Measurements from ENCODE around the gene NAP1L4. TPM values are rescaled to one million over a fixed set of nuclear protein-coding genes. Genes with fewer than 3 reads are reported as not detected.

Gene NAP1L4
- total and polyA plus RNA-seq, 2 donors, result 133 to 157 TPM

- Histone ChIP-seq H3K9me3 (ENCODE audit: control insufficient read depth in 2 of 2, insufficient read depth in 1 of 2, low read length in 1 of 2) (peaks cover 2 to 15% of the 10 kb centered on the region in 2 donors), H3K4me1 (ENCODE audit: control insufficient read depth in 2 of 2, insufficient read depth in 2 of 2, low read length in 2 of 2) (peaks cover 2 to 13% of the 10 kb centered on the region in 2 donors), H3K36me3 (ENCODE audit: control insufficient read depth in 2 of 2, insufficient read depth in 2 of 2, low read length in 1 of 2) (no peaks in the 10 kb centered on the region), H3K27ac (ENCODE audit: low read depth in 1 of 2, low read length in 1 of 2) (no peak overlapping the region), H3K27me3 (ENCODE audit: control insufficient read depth in 2 of 2, insufficient read depth in 1 of 2, low read length in 1 of 2) (peaks cover 51 to 71% of the 10 kb centered on the region in 2 donors), H3K4me3 (ENCODE audit: low read length in 2 of 2) (no peak overlapping the region)
- WGBS, result 92% methylated on average over 4 of the region's 4 CpGs
- DNase-seq (ENCODE audit: low read depth in 6 of 9, low spot score in 9 of 9), result no peak
These were observed 60.7 kb downstream of the NAP1L4 start for GRCh38 chr11:2931420-2931746.

GRCh38 chr11:2930704-2931419, 61.3 kb downstream of the NAP1L4 start:
- Histone ChIP-seq H3K27ac (ENCODE audit: low read depth in 1 of 2, low read length in 1 of 2) (no peak overlapping the region), H3K36me3 (ENCODE audit: control insufficient read depth in 2 of 2, insufficient read depth in 2 of 2, low read length in 1 of 2) (no peaks in the 10 kb centered on the region), H3K4me3 (ENCODE audit: low read length in 2 of 2) (no peak overlapping the region), H3K9me3 (ENCODE audit: control insufficient read depth in 2 of 2, insufficient read depth in 1 of 2, low read length in 1 of 2) (peaks cover 2 to 15% of the 10 kb centered on the region in 2 donors), H3K4me1 (ENCODE audit: control insufficient read depth in 2 of 2, insufficient read depth in 2 of 2, low read length in 2 of 2) (peaks cover 2 to 13% of the 10 kb centered on the region in 2 donors), H3K27me3 (ENCODE audit: control insufficient read depth in 2 of 2, insufficient read depth in 1 of 2, low read length in 1 of 2) (peaks cover 53 to 74% of the 10 kb centered on the region in 2 donors)
- 58% methylated on average over 21 of the region's 21 CpGs for WGBS
- DNase-seq (ENCODE audit: low read depth in 6 of 9, low spot score in 9 of 9), result no peak

DNA sequence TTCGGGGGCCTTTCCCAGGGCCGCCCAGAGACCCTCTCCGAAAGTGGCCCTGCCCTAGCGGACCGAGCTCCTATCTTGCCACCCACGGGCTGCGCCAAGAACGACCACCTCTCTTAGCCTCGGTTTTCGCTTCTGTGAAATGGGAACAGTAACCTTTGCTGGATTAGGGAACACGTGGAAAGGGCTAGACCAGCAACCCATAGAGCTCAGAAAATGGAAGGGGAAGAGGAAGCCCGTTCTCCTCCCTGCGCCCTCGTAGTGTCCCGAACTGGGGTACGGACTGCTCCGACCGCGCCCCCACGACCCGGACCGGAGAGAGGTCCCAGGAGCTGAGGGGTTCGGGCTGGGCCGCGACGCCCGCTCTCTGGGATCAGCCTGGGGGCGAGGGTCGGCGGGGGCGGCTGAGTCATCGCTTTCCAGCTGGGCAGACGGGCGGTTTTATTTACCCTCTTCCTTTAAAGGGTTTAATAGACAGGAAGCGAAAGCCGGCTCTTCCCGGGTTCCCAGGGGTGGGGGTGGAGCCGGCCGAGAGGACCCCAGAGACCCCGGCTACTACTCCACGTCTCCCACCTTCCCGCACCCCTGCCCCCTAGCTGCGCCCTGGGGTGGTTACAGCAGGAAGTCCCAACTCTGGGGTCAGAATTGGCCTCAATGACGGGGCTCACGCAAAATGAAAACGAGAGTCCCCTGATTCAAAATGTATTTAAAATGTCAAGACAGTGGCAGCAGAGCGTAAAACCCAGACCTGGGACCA, 62.0 kb downstream of the NAP1L4 start:
- no peak for DNase-seq (ENCODE audit: low read depth in 6 of 9, low spot score in 9 of 9)
- Histone ChIP-seq H3K36me3 (ENCODE audit: control insufficient read depth in 2 of 2, insufficient read depth in 2 of 2, low read length in 1 of 2) (no peaks in the 10 kb centered on the region), H3K4me3 (ENCODE audit: low read length in 2 of 2) (peak overlapping the region in 1 of 2 donors; percentile 37), H3K27me3 (ENCODE audit: control insufficient read depth in 2 of 2, insufficient read depth in 1 of 2, low read length in 1 of 2) (peaks cover 53 to 76% of the 10 kb centered on the region in 2 donors), H3K27ac (ENCODE audit: low read depth in 1 of 2, low read length in 1 of 2) (no peak overlapping the region), H3K4me1 (ENCODE audit: control insufficient read depth in 2 of 2, insufficient read depth in 2 of 2, low read length in 2 of 2) (peaks cover 2 to 13% of the 10 kb centered on the region in 2 donors), H3K9me3 (ENCODE audit: control insufficient read depth in 2 of 2, insufficient read depth in 1 of 2, low read length in 1 of 2) (peaks cover 2 to 15% of the 10 kb centered on the region in 2 donors)
- 8% methylated on average over 47 of the region's 47 CpGs for WGBS

DNA sequence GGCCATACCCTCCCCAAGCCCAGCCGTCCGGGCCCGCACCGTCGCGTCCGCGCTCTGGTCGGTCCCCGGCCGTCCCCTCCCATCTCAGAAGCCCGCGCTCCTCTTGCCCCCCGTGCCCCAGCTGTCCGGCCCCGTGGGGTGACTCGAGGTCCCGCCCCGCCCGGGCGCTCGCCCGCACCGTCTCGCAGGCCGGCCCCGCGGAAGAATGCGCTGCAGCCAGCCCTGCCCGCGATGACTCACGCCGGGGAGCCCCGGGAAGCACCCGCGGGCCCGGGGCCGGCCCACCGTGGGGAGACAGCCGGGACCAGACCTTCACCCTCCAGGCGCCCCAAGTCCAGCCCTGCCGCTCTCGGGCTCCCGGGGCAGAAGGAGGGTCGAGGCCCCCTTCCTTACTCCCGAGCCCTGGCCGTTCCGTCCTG, 62.6 kb downstream of the NAP1L4 start:
- peaks cover 2 to 13% of the 10 kb centered on the region in 2 donors for H3K4me1 ChIP-seq (ENCODE audit: control insufficient read depth in 2 of 2, insufficient read depth in 2 of 2, low read length in 2 of 2)
- DNase-seq (ENCODE audit: low read depth in 6 of 9, low spot score in 9 of 9), result no peak
- peak overlapping the region in 1 of 2 donors; percentile 37 for H3K4me3 ChIP-seq (ENCODE audit: low read length in 2 of 2)
- WGBS, result 3% methylated on average over 48 of the region's 48 CpGs
- peaks cover 2 to 15% of the 10 kb centered on the region in 2 donors for H3K9me3 ChIP-seq (ENCODE audit: control insufficient read depth in 2 of 2, insufficient read depth in 1 of 2, low read length in 1 of 2)
- no peak overlapping the region for H3K27ac ChIP-seq (ENCODE audit: low read depth in 1 of 2, low read length in 1 of 2)
- no peaks in the 10 kb centered on the region for H3K36me3 ChIP-seq (ENCODE audit: control insufficient read depth in 2 of 2, insufficient read depth in 2 of 2, low read length in 1 of 2)
- peaks cover 53 to 77% of the 10 kb centered on the region in 2 donors for H3K27me3 ChIP-seq (ENCODE audit: control insufficient read depth in 2 of 2, insufficient read depth in 1 of 2, low read length in 1 of 2)

GRCh38 chr11:2928605-2929530, 63.3 kb downstream of the NAP1L4 start, which contains the start of gene PHLDA2:
Gene PHLDA2 (minus strand): TSS chr11:2929420. CDS start chr11:2929364, 56 bp downstream.
- Histone ChIP-seq H3K36me3 (ENCODE audit: control insufficient read depth in 2 of 2, insufficient read depth in 2 of 2, low read length in 1 of 2) (no peaks in the 10 kb centered on the region), H3K27me3 (ENCODE audit: control insufficient read depth in 2 of 2, insufficient read depth in 1 of 2, low read length in 1 of 2) (peaks cover 53 to 83% of the 10 kb centered on the region in 2 donors), H3K27ac (ENCODE audit: low read depth in 1 of 2, low read length in 1 of 2) (peak within 1 kb of the TSS in 1 of 2 donors; percentile 26), H3K4me3 (ENCODE audit: low read length in 2 of 2) (peak within 1 kb of the TSS in 1 of 2 donors; percentile 37), H3K9me3 (ENCODE audit: control insufficient read depth in 2 of 2, insufficient read depth in 1 of 2, low read length in 1 of 2) (peaks cover 2 to 15% of the 10 kb centered on the region in 2 donors), H3K4me1 (ENCODE audit: control insufficient read depth in 2 of 2, insufficient read depth in 2 of 2, low read length in 2 of 2) (peaks cover 2 to 13% of the 10 kb centered on the region in 2 donors)
- DNase-seq (ENCODE audit: low read depth in 6 of 9, low spot score in 9 of 9), result no peak
- WGBS, result 2% methylated on average over 111 of the region's 113 CpGs

GRCh38 chr11:2927851-2928604, 64.1 kb downstream of the NAP1L4 start:
- Histone ChIP-seq H3K36me3 (ENCODE audit: control insufficient read depth in 2 of 2, insufficient read depth in 2 of 2, low read length in 1 of 2) (no peaks in the 10 kb centered on the region), H3K4me3 (ENCODE audit: low read length in 2 of 2) (no peak overlapping the region), H3K9me3 (ENCODE audit: control insufficient read depth in 2 of 2, insufficient read depth in 1 of 2, low read length in 1 of 2) (peaks cover 2 to 15% of the 10 kb centered on the region in 2 donors), H3K4me1 (ENCODE audit: control insufficient read depth in 2 of 2, insufficient read depth in 2 of 2, low read length in 2 of 2) (peaks cover 2 to 11% of the 10 kb centered on the region in 2 donors), H3K27me3 (ENCODE audit: control insufficient read depth in 2 of 2, insufficient read depth in 1 of 2, low read length in 1 of 2) (peaks cover 53 to 78% of the 10 kb centered on the region in 2 donors), H3K27ac (ENCODE audit: low read depth in 1 of 2, low read length in 1 of 2) (no peak overlapping the region)
- 9% methylated on average over 25 of the region's 25 CpGs for WGBS
- no peak for DNase-seq (ENCODE audit: low read depth in 6 of 9, low spot score in 9 of 9)

- 93% methylated on average over 12 of the region's 12 CpGs for WGBS
- no peaks in the 10 kb centered on the region for H3K36me3 ChIP-seq (ENCODE audit: control insufficient read depth in 2 of 2, insufficient read depth in 2 of 2, low read length in 1 of 2)
- peaks cover 2 to 15% of the 10 kb centered on the region in 2 donors for H3K9me3 ChIP-seq (ENCODE audit: control insufficient read depth in 2 of 2, insufficient read depth in 1 of 2, low read length in 1 of 2)
- peaks cover 53 to 70% of the 10 kb centered on the region in 2 donors for H3K27me3 ChIP-seq (ENCODE audit: control insufficient read depth in 2 of 2, insufficient read depth in 1 of 2, low read length in 1 of 2)
- H3K27ac ChIP-seq (ENCODE audit: low read depth in 1 of 2, low read length in 1 of 2), result no peak overlapping the region
- no peak for DNase-seq (ENCODE audit: low read depth in 6 of 9, low spot score in 9 of 9)
- peaks cover 2 to 10% of the 10 kb centered on the region in 2 donors for H3K4me1 ChIP-seq (ENCODE audit: control insufficient read depth in 2 of 2, insufficient read depth in 2 of 2, low read length in 2 of 2)
- no peak overlapping the region for H3K4me3 ChIP-seq (ENCODE audit: low read length in 2 of 2)
These were observed 64.9 kb downstream of the NAP1L4 start for GRCh38 chr11:2927121-2927800.

DNA sequence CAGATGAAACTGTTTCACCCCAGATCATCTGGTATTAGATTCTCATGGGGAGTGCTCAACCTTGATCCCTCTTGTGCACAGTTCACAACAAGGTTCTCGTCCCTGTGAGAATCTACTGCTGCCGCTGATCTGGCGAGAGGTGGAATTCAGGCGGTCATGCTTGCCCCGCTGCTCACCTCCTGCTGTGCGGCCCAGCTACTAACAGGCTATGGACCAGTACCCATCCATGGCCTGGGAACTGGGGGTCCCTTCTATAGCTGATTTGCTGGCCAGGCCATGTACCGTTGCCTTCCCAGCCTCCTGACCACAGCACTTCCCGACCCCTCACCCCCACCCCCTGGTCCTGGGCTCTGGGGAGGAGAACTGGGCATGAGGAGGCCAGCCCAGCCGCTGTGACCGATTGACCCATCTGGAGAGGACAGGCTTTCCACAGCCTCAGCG, 65.5 kb downstream of the NAP1L4 start:
- 98% methylated on average over 11 of the region's 11 CpGs for WGBS
- Histone ChIP-seq H3K4me3 (ENCODE audit: low read length in 2 of 2) (no peak overlapping the region), H3K36me3 (ENCODE audit: control insufficient read depth in 2 of 2, insufficient read depth in 2 of 2, low read length in 1 of 2) (no peaks in the 10 kb centered on the region), H3K27me3 (ENCODE audit: control insufficient read depth in 2 of 2, insufficient read depth in 1 of 2, low read length in 1 of 2) (peaks cover 52 to 64% of the 10 kb centered on the region in 2 donors), H3K9me3 (ENCODE audit: control insufficient read depth in 2 of 2, insufficient read depth in 1 of 2, low read length in 1 of 2) (peaks cover 2 to 15% of the 10 kb centered on the region in 2 donors), H3K4me1 (ENCODE audit: control insufficient read depth in 2 of 2, insufficient read depth in 2 of 2, low read length in 2 of 2) (peaks cover 2 to 10% of the 10 kb centered on the region in 2 donors), H3K27ac (ENCODE audit: low read depth in 1 of 2, low read length in 1 of 2) (no peak overlapping the region)
- DNase-seq (ENCODE audit: low read depth in 6 of 9, low spot score in 9 of 9), result no peak

Data from thymus (tissue), 11 donors.